CD8-positive, alpha-beta memory T cell (primary cell): Measurements from ENCODE around the gene RGS16. TPM values are rescaled to one million over a fixed set of nuclear protein-coding genes. Genes with fewer than 3 reads are reported as not detected.
"Not testable (repeated sequence)": the region's sequence is repeated elsewhere in the genome, so short reads cannot be mapped to it uniquely, and the experiment has no call there.

Experiments used
- CTCF ChIA-PET: fragments of 350-600 bp; sonication (Branson Sonifier 250); formaldehyde crosslinking; loops from one replicate; lab custom pipeline; 2021; ENCODE audit warnings: antibody characterized with exemption; lab: Charles Lee
- POLR2A ChIA-PET: fragments of 350-600 bp; sonication (Branson Sonifier 250); formaldehyde crosslinking; loops from one replicate; lab custom pipeline; 2021; ENCODE audit warnings: antibody characterized with exemption; lab: Charles Lee
- DNase-seq, 5 donors: peaks; one replicate each; pipeline versions ENCODE4 v3.0.0 to v3.0.0-alpha.2; 2020 to 2022; ENCODE audit warnings: mixed read lengths in 1 of 5
- H3K27ac ChIP-seq: one replicate; pipeline ENCODE4 v1.7.0; 2013; ENCODE audit warnings: low read depth, mild to moderate bottlenecking, low read length, moderate library complexity
- H3K27me3 ChIP-seq: 2 replicates; pipeline ENCODE4 v1.7.0; 2013; ENCODE audit warnings: low read length, mild to moderate bottlenecking; ENCODE audit not compliant: insufficient read depth, poor library complexity, severe bottlenecking
- H3K36me3 ChIP-seq: 2 replicates; pipeline ENCODE4 v1.7.0; 2013; ENCODE audit warnings: mild to moderate bottlenecking, low read length, moderate library complexity; ENCODE audit not compliant: insufficient read depth
- H3K4me1 ChIP-seq: 2 replicates; pipeline ENCODE4 v1.7.0; 2013; ENCODE audit warnings: mild to moderate bottlenecking, low read length, moderate library complexity; ENCODE audit not compliant: insufficient read depth
- H3K4me3 ChIP-seq: 2 replicates; pipeline ENCODE4 v1.7.0; 2013; ENCODE audit warnings: mild to moderate bottlenecking, low read length
- H3K9me3 ChIP-seq: 2 replicates; pipeline ENCODE4 v1.7.0; 2013; ENCODE audit warnings: mild to moderate bottlenecking, low read length
- H3K27ac Mint-ChIP-seq, 8 donors: one replicate each; pipeline ENCODE4 v1.8.0; 2020 to 2021; ENCODE audit warnings: mixed read lengths in 8 of 8, mild to moderate bottlenecking in 6 of 8, inconsistent platforms in 3 of 8, moderate library complexity in 3 of 8
- H3K27me3 Mint-ChIP-seq, 2 donors: one replicate each; pipeline ENCODE4 v1.8.0; 2020 to 2021; ENCODE audit warnings: mixed read lengths in 2 of 2, mild to moderate bottlenecking in 1 of 2, moderate library complexity in 1 of 2
- H3K36me3 Mint-ChIP-seq, 3 donors: one replicate each; pipeline ENCODE4 v1.8.0; 2020 to 2021; ENCODE audit warnings: mixed read lengths in 3 of 3, inconsistent platforms in 1 of 3, mild to moderate bottlenecking in 1 of 3
- H3K4me1 Mint-ChIP-seq, 3 donors: one replicate each; pipeline ENCODE4 v1.8.0; 2020 to 2021; ENCODE audit warnings: mixed read lengths in 3 of 3, inconsistent platforms in 1 of 3, mild to moderate bottlenecking in 1 of 3
- H3K4me3 Mint-ChIP-seq, 7 donors: one replicate each; pipeline ENCODE4 v1.8.0; 2020 to 2021; ENCODE audit warnings: mixed read lengths in 7 of 7, mild to moderate bottlenecking in 6 of 7, moderate library complexity in 4 of 7, inconsistent platforms in 2 of 7
- H3K9me3 Mint-ChIP-seq, 5 donors: one replicate each; pipeline ENCODE4 v1.8.0; 2020 to 2022; ENCODE audit warnings: mixed read lengths in 5 of 5, mild to moderate bottlenecking in 3 of 5, moderate library complexity in 2 of 5, inconsistent platforms in 1 of 5
- polyA plus RNA-seq: library from polyadenylated mRNA; unstranded; fragments of 300-500 nt; fragmentation: Illumina TruSeq; gene quantifications from one replicate; pipeline ENCODE4 v1.2.3, GENCODE V29; 2021
- total RNA-seq, 2 experiments: library from RNA; stranded (reverse); gene quantifications; one replicate each; pipeline ENCODE4 v1.2.3, GENCODE V29; 2021

Gene RGS16
- total and polyA plus RNA-seq, 3 experiments from 2014 or later: 0.21 to 59.9 (median 58.9) TPM

GRCh38 chr1:182633657-182634281, 29.6 kb upstream of the RGS16 start:
- ChIA-PET POLR2A (no interaction called here), CTCF (no interaction called here)
- no peak overlapping the region for H3K4me3 Mint-ChIP-seq
- H3K36me3 ChIP-seq: no peaks in the 10 kb centered on the region
- no peaks in the 10 kb centered on the region for H3K9me3 ChIP-seq
- no peaks in the 10 kb centered on the region for H3K36me3 Mint-ChIP-seq
- peaks cover 2 to 19% of the 10 kb centered on the region in 2 donors for H3K27me3 Mint-ChIP-seq
- no peak overlapping the region for H3K27ac ChIP-seq
- peaks cover 21 to 30% (median 27%) of the 10 kb centered on the region in 3 donors for H3K4me1 Mint-ChIP-seq
- peak overlapping the region in 1 of 8 donors; percentile 48 for H3K27ac Mint-ChIP-seq
- no peaks in the 10 kb centered on the region for H3K27me3 ChIP-seq
- peaks cover 18% of the 10 kb centered on the region for H3K4me1 ChIP-seq
- H3K9me3 Mint-ChIP-seq: no peaks in the 10 kb centered on the region
- H3K4me3 ChIP-seq: no peak overlapping the region
- DNase-seq: no peak

- no peak overlapping the region for H3K27ac ChIP-seq
- H3K36me3 ChIP-seq: no peaks in the 10 kb centered on the region
- no peak for DNase-seq
- CTCF ChIA-PET: no interaction called here
- Mint-ChIP-seq H3K4me1 (peaks cover 21 to 30% (median 27%) of the 10 kb centered on the region in 3 donors), H3K9me3 (no peaks in the 10 kb centered on the region), H3K36me3 (no peaks in the 10 kb centered on the region), H3K4me3 (no peak overlapping the region), H3K27ac (no peak overlapping the region), H3K27me3 (peaks cover 2 to 19% of the 10 kb centered on the region in 2 donors)
- H3K27me3 ChIP-seq: no peaks in the 10 kb centered on the region
- POLR2A ChIA-PET: no interaction called here
- H3K9me3 ChIP-seq: no peaks in the 10 kb centered on the region
- H3K4me3 ChIP-seq: no peak overlapping the region
- H3K4me1 ChIP-seq: peaks cover 18% of the 10 kb centered on the region
Observed at GRCh38 chr1:182633031-182633430, 28.8 kb upstream of the RGS16 start.

GRCh38 chr1:182632441-182632857, 28.3 kb upstream of the RGS16 start:
- H3K4me3 Mint-ChIP-seq: peak overlapping the region in 1 of 7 donors; percentile 49
- peaks cover 18% of the 10 kb centered on the region for H3K4me1 ChIP-seq
- H3K36me3 ChIP-seq, H3K27me3 ChIP-seq, POLR2A ChIA-PET, H3K36me3 Mint-ChIP-seq, CTCF ChIA-PET, H3K27ac ChIP-seq, H3K9me3 Mint-ChIP-seq, H3K9me3 ChIP-seq, H3K4me3 ChIP-seq, DNase-seq: not testable (repeated sequence)
- H3K27ac Mint-ChIP-seq: peak overlapping the region in 3 of 8 donors; percentile 18 to 64 (median 45)
- peaks cover 21 to 30% (median 27%) of the 10 kb centered on the region in 3 donors for H3K4me1 Mint-ChIP-seq
- peaks cover 2 to 18% of the 10 kb centered on the region in 2 donors for H3K27me3 Mint-ChIP-seq

GRCh38 chr1:182631954-182632353, 27.8 kb upstream of the RGS16 start:
- no peak for DNase-seq
- Mint-ChIP-seq H3K36me3 (no peaks in the 10 kb centered on the region), H3K4me1 (peaks cover 21 to 30% (median 27%) of the 10 kb centered on the region in 3 donors), H3K9me3 (no peaks in the 10 kb centered on the region), H3K4me3 (no peak overlapping the region), H3K27ac (peak overlapping the region in 1 of 8 donors; percentile 18), H3K27me3 (peaks cover 2 to 14% of the 10 kb centered on the region in 2 donors)
- no peak overlapping the region for H3K4me3 ChIP-seq
- no peaks in the 10 kb centered on the region for H3K27me3 ChIP-seq
- no peak overlapping the region for H3K27ac ChIP-seq
- H3K4me1 ChIP-seq: peaks cover 18% of the 10 kb centered on the region
- POLR2A ChIA-PET: interaction anchor here (0.6 kb wide), 1 partner anchor 11 kb away, joined by 3 read pairs; no protein-coding TSS in a partner anchor
- H3K36me3 ChIP-seq: no peaks in the 10 kb centered on the region
- CTCF ChIA-PET: no interaction called here
- H3K9me3 ChIP-seq: no peaks in the 10 kb centered on the region

GRCh38 chr1:182631053-182631677, 27.0 kb upstream of the RGS16 start:
- POLR2A ChIA-PET: no interaction called here
- no peak for DNase-seq
- peak overlapping the region in 2 of 8 donors; percentile 4 to 12 for H3K27ac Mint-ChIP-seq
- peaks cover 21 to 30% (median 27%) of the 10 kb centered on the region in 3 donors for H3K4me1 Mint-ChIP-seq
- peaks cover 2 to 14% of the 10 kb centered on the region in 2 donors for H3K27me3 Mint-ChIP-seq
- Histone ChIP-seq H3K27ac (no peak overlapping the region), H3K4me1 (peaks cover 18% of the 10 kb centered on the region), H3K36me3 (no peaks in the 10 kb centered on the region), H3K27me3 (no peaks in the 10 kb centered on the region), H3K4me3 (no peak overlapping the region), H3K9me3 (no peaks in the 10 kb centered on the region)
- H3K4me3 Mint-ChIP-seq: no peak overlapping the region
- CTCF ChIA-PET: no interaction called here
- no peaks in the 10 kb centered on the region for H3K9me3 Mint-ChIP-seq
- no peaks in the 10 kb centered on the region for H3K36me3 Mint-ChIP-seq

GRCh38 chr1:182630586-182630985, 26.4 kb upstream of the RGS16 start:
- no peak for DNase-seq
- Mint-ChIP-seq H3K27ac (peak overlapping the region in 1 of 8 donors; percentile 12), H3K27me3 (peaks cover 2 to 9% of the 10 kb centered on the region in 2 donors), H3K9me3 (no peaks in the 10 kb centered on the region), H3K36me3 (no peaks in the 10 kb centered on the region), H3K4me1 (peaks cover 21 to 30% (median 27%) of the 10 kb centered on the region in 3 donors), H3K4me3 (no peak overlapping the region)
- ChIA-PET POLR2A (interaction anchor here (1.1 kb wide), 1 partner anchor 14 kb away, joined by 4 read pairs; no protein-coding TSS in a partner anchor), CTCF (no interaction called here)
- Histone ChIP-seq H3K4me3 (no peak overlapping the region), H3K27ac (no peak overlapping the region), H3K4me1 (peaks cover 18% of the 10 kb centered on the region), H3K27me3 (no peaks in the 10 kb centered on the region), H3K9me3 (no peaks in the 10 kb centered on the region), H3K36me3 (no peaks in the 10 kb centered on the region)

- H3K9me3 Mint-ChIP-seq: no peaks in the 10 kb centered on the region
- Histone ChIP-seq H3K27ac (no peak overlapping the region), H3K27me3 (no peaks in the 10 kb centered on the region), H3K9me3 (no peaks in the 10 kb centered on the region), H3K4me3 (no peak overlapping the region), H3K36me3 (no peaks in the 10 kb centered on the region), H3K4me1 (peaks cover 18% of the 10 kb centered on the region)
- ChIA-PET POLR2A (interaction anchor here (1.1 kb wide), 1 partner anchor 13 kb away, joined by 4 read pairs; no protein-coding TSS in a partner anchor), CTCF (interaction anchor here (0.6 kb wide), 1 partner anchor 209 kb away, joined by 3 read pairs; no protein-coding TSS in a partner anchor)
- peaks cover 21 to 34% (median 33%) of the 10 kb centered on the region in 3 donors for H3K4me1 Mint-ChIP-seq
- H3K4me3 Mint-ChIP-seq: peak overlapping the region in 3 of 7 donors; percentile 32 to 55 (median 46)
- no peaks in the 10 kb centered on the region for H3K36me3 Mint-ChIP-seq
- DNase-seq: peak in 4 of 5 donors; percentile 39 to 70 (median 54)
- H3K27ac Mint-ChIP-seq: peak overlapping the region in 7 of 8 donors; percentile 43 to 95 (median 78)
- peaks cover 2 to 8% of the 10 kb centered on the region in 2 donors for H3K27me3 Mint-ChIP-seq
Observed at GRCh38 chr1:182629499-182630096, 25.4 kb upstream of the RGS16 start.

- ChIA-PET POLR2A (no interaction called here), CTCF (no interaction called here)
- no peak for DNase-seq
- H3K27me3 ChIP-seq: no peaks in the 10 kb centered on the region
- no peak overlapping the region for H3K4me3 Mint-ChIP-seq
- H3K9me3 Mint-ChIP-seq: no peaks in the 10 kb centered on the region
- H3K4me1 ChIP-seq: peaks cover 18% of the 10 kb centered on the region
- no peaks in the 10 kb centered on the region for H3K9me3 ChIP-seq
- H3K4me3 ChIP-seq: no peak overlapping the region
- peak overlapping the region in 4 of 8 donors; percentile 70 to 87 (median 78) for H3K27ac Mint-ChIP-seq
- H3K36me3 Mint-ChIP-seq: no peaks in the 10 kb centered on the region
- H3K36me3 ChIP-seq: no peaks in the 10 kb centered on the region
- peaks cover 2 to 6% of the 10 kb centered on the region in 2 donors for H3K27me3 Mint-ChIP-seq
- H3K4me1 Mint-ChIP-seq: peaks cover 21 to 37% (median 35%) of the 10 kb centered on the region in 3 donors
- no peak overlapping the region for H3K27ac ChIP-seq
Observed at GRCh38 chr1:182629080-182629479, 24.9 kb upstream of the RGS16 start.
